Left hindlimb (tissue), 1 donor: ENCODE results near the gene SMS.

Experiments
- DNase-seq: peaks from one replicate; pipeline ENCODE4 v3.0.0-alpha.2; 2018

The SMS gene

DNA sequence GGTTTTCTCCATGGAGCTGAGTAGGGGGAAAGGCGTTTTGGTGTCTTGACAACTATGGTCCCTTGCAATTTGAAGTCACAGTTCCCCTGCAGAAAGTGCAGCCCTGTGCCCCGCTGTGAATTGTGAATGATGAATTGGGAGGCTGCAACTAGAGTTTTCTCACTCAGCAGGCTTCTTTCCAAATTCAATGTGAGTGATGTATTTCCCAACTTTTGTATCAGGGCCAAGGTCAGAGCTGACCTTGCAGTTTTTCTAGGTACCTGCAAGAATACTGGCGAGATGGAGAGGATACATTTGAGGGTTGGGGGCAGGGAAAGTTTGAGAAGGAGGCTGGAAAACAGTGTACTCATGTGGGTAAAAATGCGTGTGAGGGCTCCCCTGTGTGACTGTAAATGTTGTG is 103.4 kb downstream of the SMS start:
- no peak for DNase-seq
